SK-N-SH (cell line): ENCODE measurements around the gene ZFP90. TPM values are rescaled to one million over a fixed set of nuclear protein-coding genes. Genes with fewer than 3 reads are reported as not detected.

Source experiments
- CTCF ChIA-PET: fragments of 300-600, 350-600 bp; formaldehyde crosslinking; extraction: SDS; loops from one replicate; lab custom pipeline; 2021; lab: Yijun Ruan, JAX
- POLR2A ChIA-PET: fragments of 350-600 bp; sonication (Branson Sonifier 250); formaldehyde crosslinking; extraction: SDS; loops from one replicate; lab custom pipeline; 2020; ENCODE audit warnings: antibody characterized with exemption, inconsistent platforms; lab: Yijun Ruan, JAX
- DNase-seq: peaks from one replicate; pipeline ENCODE4 v3.0.0; 2012
- H2AFZ ChIP-seq: fragments of 200-600 bp; sonication (generic); 2 replicates; pipeline ENCODE4 v1.8.1; 2016; ENCODE audit warnings: antibody characterized with exemption, mild to moderate bottlenecking, low read depth
- H3F3A ChIP-seq: fragments of 200-600 bp; sonication (generic); replicated peaks from 2 replicates; pipeline ENCODE3; 2016; ENCODE audit warnings: antibody characterized with exemption, mild to moderate bottlenecking; ENCODE audit not compliant: insufficient read depth
- H3K27ac ChIP-seq, 2 experiments: fragments of 200-500 bp in 1 of 2; fragments of 200-600 bp in 1 of 2; sonication (Bioruptor generic) in 1 of 2; sonication (generic), shearing (Covaris generic) in 1 of 2; 2 replicates each; pipeline versions ENCODE4 v1.5.1 to v1.6.1; 2014 to 2016; ENCODE audit warnings: low read depth in 2 of 2, inconsistent platforms in 1 of 2, low read length in 1 of 2, mild to moderate bottlenecking in 1 of 2, mixed read lengths in 1 of 2
- H3K27me3 ChIP-seq: fragments of 200-600 bp; sonication (generic), shearing (Covaris generic); 2 replicates; pipeline ENCODE4 v1.6.1; 2016; ENCODE audit warnings: mixed run types; ENCODE audit not compliant: insufficient read depth
- H3K36me3 ChIP-seq, 2 experiments: fragments of 200-500 bp in 1 of 2; fragments of 200-600 bp in 1 of 2; sonication (Bioruptor generic) in 1 of 2; sonication (generic) in 1 of 2; replicated peaks in 1 of 2; 2 replicates each; pipeline versions ENCODE3 to v1.5.1; 2014 to 2016; ENCODE audit warnings: low read length in 1 of 2, mild to moderate bottlenecking in 1 of 2; ENCODE audit not compliant: insufficient read depth in 2 of 2, control insufficient read depth in 1 of 2
- H3K4me1 ChIP-seq, 2 experiments: fragments of 200-500 bp in 1 of 2; fragments of 200-600 bp in 1 of 2; sonication (Bioruptor generic) in 1 of 2; sonication (generic), shearing (Covaris generic) in 1 of 2; 2 replicates each; pipeline versions ENCODE4 v1.5.1 to v1.6.1; 2014 to 2016; ENCODE audit warnings: low read depth in 1 of 2, low read length in 1 of 2, mixed run types in 1 of 2; ENCODE audit not compliant: insufficient read depth in 2 of 2, control insufficient read depth in 1 of 2
- H3K4me2 ChIP-seq: fragments of 200-600 bp; sonication (generic), shearing (Covaris generic); 2 replicates; pipeline ENCODE4 v1.6.1; 2017; ENCODE audit warnings: mixed run types
- H3K4me3 ChIP-seq, 2 experiments: fragments of 200-500 bp in 1 of 2; fragments of 200-600 bp in 1 of 2; sonication (Bioruptor generic) in 1 of 2; sonication (generic), shearing (Covaris generic) in 1 of 2; 2 replicates each; pipeline versions ENCODE4 v1.5.1 to v1.8.1; 2014 to 2016; ENCODE audit warnings: low read depth in 2 of 2, inconsistent platforms in 1 of 2, low read length in 1 of 2, mild to moderate bottlenecking in 1 of 2, mixed read lengths in 1 of 2, moderate library complexity in 1 of 2
- H3K79me2 ChIP-seq: fragments of 200-600 bp; sonication (generic); 2 replicates; pipeline ENCODE4 v1.8.1; 2017; ENCODE audit warnings: mild to moderate bottlenecking; ENCODE audit not compliant: insufficient read depth
- H3K9ac ChIP-seq: fragments of 200-600 bp; sonication (generic); 2 replicates; pipeline ENCODE4 v1.6.1; 2017; ENCODE audit warnings: mixed run types
- H3K9me2 ChIP-seq: fragments of 200-600 bp; sonication (generic); 2 replicates; pipeline ENCODE4 v1.6.1; 2017; ENCODE audit warnings: mixed run types
- H3K9me3 ChIP-seq: fragments of 200-600 bp; sonication (generic); 2 replicates; pipeline ENCODE4 v1.6.1; 2017; ENCODE audit warnings: mixed run types, mild to moderate bottlenecking, moderate library complexity
- H4K20me1 ChIP-seq: fragments of 200-600 bp; sonication (generic); 2 replicates; pipeline ENCODE4 v1.6.1; 2017; ENCODE audit warnings: mild to moderate bottlenecking, mixed run types; ENCODE audit not compliant: insufficient read depth
- FOXM1 ChIP-seq: IDR thresholded peaks from 2 replicates; pipeline ENCODE4 v1.4.0; 2012; ENCODE audit warnings: low read depth, mild to moderate bottlenecking
- GATA2 ChIP-seq: sonication (generic); formaldehyde crosslinking; IDR thresholded peaks from 2 replicates; pipeline ENCODE4 v1.5.0; 2020; ENCODE audit warnings: mild to moderate bottlenecking, missing genetic modification reagents
- MEF2A ChIP-seq: IDR thresholded peaks from 2 replicates; pipeline ENCODE4 v1.4.0; 2012; ENCODE audit warnings: low read depth, borderline replicate concordance
- MXI1 ChIP-seq: IDR thresholded peaks from 2 replicates; pipeline ENCODE4 v1.6.1; 2012; ENCODE audit warnings: mild to moderate bottlenecking, low read depth, low read length, improper control_type of control experiment
- NFIC ChIP-seq: IDR thresholded peaks from 2 replicates; pipeline ENCODE4 v1.4.0; 2012; ENCODE audit warnings: borderline replicate concordance
- POLR2AphosphoS5 ChIP-seq: IDR thresholded peaks from 2 replicates; pipeline ENCODE4 v1.6.1; 2012; ENCODE audit warnings: low read depth, low read length
- RAD21 ChIP-seq: IDR thresholded peaks from 2 replicates; pipeline ENCODE4 v1.6.1; 2012; ENCODE audit warnings: mild to moderate bottlenecking, low read length
- SIN3A ChIP-seq: IDR thresholded peaks from 2 replicates; pipeline ENCODE4 v1.6.1; 2012; ENCODE audit warnings: low read depth, mild to moderate bottlenecking, low read length, moderate library complexity, borderline replicate concordance
- SMC3 ChIP-seq: IDR thresholded peaks from 2 replicates; pipeline ENCODE4 v1.6.1; 2012; ENCODE audit warnings: low read depth, low read length, improper control_type of control experiment
- TEAD4 ChIP-seq: IDR thresholded peaks from 2 replicates; pipeline ENCODE4 v1.4.0; 2012; ENCODE audit warnings: mild to moderate bottlenecking, borderline replicate concordance; ENCODE audit not compliant: insufficient read depth
- WGBS: methylation state at CpG from one replicate; pipeline ENCODE4 v1.1.6; 2017; ENCODE audit warnings: low lambda C conversion rate; 5-methylcytosine and 5-hydroxymethylcytosine counted together
- polyA plus RNA-seq, 3 experiments: library from polyadenylated mRNA; depleted of rRNA; stranded (reverse); fragments of >200 nt; gene quantifications; 2 replicates each; pipeline ENCODE4 v1.2.3, GENCODE V29; 2012
- TF ChIP-seq, protein P1 (sequence below): fragments of 150-350 bp; IDR thresholded peaks from 2 replicates; pipeline ENCODE4 v1.6.1; 2016; ENCODE audit warnings: mild to moderate bottlenecking, low read depth, low read length

The ZFP90 gene
- polyA plus RNA-seq, 1 of the 3 experiments (the other 2 are of a cell fraction) = 9.9 TPM

DNA sequence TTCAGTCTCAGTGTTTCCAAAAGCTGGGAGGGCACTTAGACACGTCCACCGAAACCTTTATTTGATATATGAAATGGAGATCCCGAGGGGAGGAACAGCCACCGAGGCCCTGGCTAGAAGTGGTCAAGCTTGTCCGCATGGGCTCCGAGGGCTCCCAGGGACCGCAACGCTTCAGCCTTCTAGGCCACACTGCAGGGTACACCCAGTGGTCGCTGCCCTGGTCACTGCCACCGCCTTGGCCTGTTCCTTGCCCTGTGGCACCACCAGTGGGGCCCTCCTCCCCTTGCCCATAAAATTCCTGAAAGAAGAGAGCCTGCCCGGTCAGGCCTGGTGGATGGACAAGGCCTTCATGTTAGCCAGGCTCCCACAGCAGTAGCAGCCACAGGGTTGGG lies 46.9 kb upstream of the ZFP90 start:
- H3K4me1 ChIP-seq = peaks cover 0 to 7% of the 10 kb centered on the region in 2 experiments; a peak in 1 of 4 replicates
- POLR2A ChIA-PET = no interaction called here
- no peaks in the 10 kb centered on the region for H3K9me2 ChIP-seq
- H3K27me3 ChIP-seq = no peaks in the 10 kb centered on the region; the same call in 1 of the 2 replicates
- no peaks in the 10 kb centered on the region for H3K36me3 ChIP-seq
- no peak overlapping the region for H3K4me3 ChIP-seq
- DNase-seq = no peak
- H3F3A ChIP-seq = no peaks in the 10 kb centered on the region
- H3K9ac ChIP-seq = no peak overlapping the region
- H3K27ac ChIP-seq = no peak overlapping the region
- TF ChIP-seq SIN3A (no peak), TEAD4 (no peak), GATA2 (CRISPR knock-in tag) (no peak), FOXM1 (no peak), MEF2A (no peak), SMC3 (no peak)
- TF ChIP-seq, protein P1, sequence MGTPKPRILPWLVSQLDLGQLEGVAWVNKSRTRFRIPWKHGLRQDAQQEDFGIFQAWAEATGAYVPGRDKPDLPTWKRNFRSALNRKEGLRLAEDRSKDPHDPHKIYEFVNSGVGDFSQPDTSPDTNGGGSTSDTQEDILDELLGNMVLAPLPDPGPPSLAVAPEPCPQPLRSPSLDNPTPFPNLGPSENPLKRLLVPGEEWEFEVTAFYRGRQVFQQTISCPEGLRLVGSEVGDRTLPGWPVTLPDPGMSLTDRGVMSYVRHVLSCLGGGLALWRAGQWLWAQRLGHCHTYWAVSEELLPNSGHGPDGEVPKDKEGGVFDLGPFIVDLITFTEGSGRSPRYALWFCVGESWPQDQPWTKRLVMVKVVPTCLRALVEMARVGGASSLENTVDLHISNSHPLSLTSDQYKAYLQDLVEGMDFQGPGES = no peak
- no peak overlapping the region for H3K4me2 ChIP-seq
- no peak overlapping the region for H2AFZ ChIP-seq
- no peaks in the 10 kb centered on the region for H4K20me1 ChIP-seq
- CTCF ChIA-PET = interaction anchor here (0.8 to 1.3 kb wide), 3 partner anchors 9 to 37 kb away, joined by 3 read pairs; no protein-coding TSS in a partner anchor
- no peaks in the 10 kb centered on the region for H3K9me3 ChIP-seq
- WGBS = 64% methylated on average over 11 of the region's 11 CpGs
- H3K79me2 ChIP-seq = no peaks in the 10 kb centered on the region

DNA sequence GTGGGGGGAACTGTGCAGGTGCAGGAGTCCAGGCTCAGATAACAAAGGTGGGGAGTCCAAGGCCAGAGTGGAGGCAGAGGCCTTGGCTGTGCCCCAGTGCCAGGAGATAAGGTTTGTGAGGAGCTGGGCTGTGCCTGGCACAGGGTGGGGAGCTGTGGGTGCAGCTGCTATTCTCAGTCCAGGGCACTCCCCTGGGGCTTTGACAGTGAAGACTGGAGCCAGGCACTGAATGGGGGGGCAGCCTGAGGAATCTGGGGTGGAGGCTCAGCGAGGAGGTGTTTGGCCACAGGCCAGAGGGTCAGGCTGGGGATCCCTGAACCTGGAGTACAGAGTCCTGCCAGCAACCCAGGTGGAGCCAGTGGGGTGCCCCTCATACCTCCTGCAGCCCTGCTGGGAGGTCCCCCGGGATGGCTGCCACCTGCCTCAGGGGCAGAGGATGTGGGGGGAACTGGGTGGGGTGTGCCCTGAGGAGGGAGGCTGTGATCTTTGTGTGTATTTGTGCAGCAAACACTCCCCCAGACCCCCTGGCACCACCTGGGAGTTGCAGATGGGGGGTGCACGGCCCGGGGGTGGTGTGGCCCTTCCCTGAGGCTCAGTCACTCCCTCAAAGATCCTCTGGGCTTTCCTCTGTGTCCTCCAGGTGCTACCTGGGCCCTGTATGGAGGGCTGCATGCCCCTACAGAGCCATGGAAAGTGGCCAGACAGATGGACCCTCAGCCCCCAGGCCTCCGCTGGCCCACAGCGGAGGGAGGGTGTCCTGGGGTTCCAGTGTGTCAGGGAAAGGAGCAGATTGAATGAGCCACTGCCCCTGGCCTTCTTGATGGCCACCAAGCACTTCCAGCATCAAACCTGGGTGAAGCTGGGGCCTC lies 46.3 kb upstream of the ZFP90 start:
- ChIA-PET POLR2A (interaction anchor here (0.5 kb wide), 1 partner anchor 1077 kb away, joined by 3 read pairs; the partner anchor contains the start of gene ZDHHC1), CTCF (interaction anchor here (0.6 to 1.5 kb wide), 6 partner anchors 8 to 96 kb away, joined by 3 read pairs; no protein-coding TSS in a partner anchor)
- DNase-seq = no peak
- H3K9me3 ChIP-seq = no peaks in the 10 kb centered on the region
- no peaks in the 10 kb centered on the region for H3K79me2 ChIP-seq
- H3K9ac ChIP-seq = no peak overlapping the region
- no peaks in the 10 kb centered on the region; the same call in 1 of the 2 replicates for H3K27me3 ChIP-seq
- H4K20me1 ChIP-seq = no peaks in the 10 kb centered on the region
- no peaks in the 10 kb centered on the region for H3K9me2 ChIP-seq
- no peaks in the 10 kb centered on the region for H3F3A ChIP-seq
- no peak for TF ChIP-seq SMC3
- TF ChIP-seq POLR2AphosphoS5 = no peak
- no peak for TF ChIP-seq NFIC
- no peak for TF ChIP-seq RAD21
- TF ChIP-seq, protein P1 = no peak
- no peak for TF ChIP-seq MXI1
- no peak overlapping the region for H3K4me2 ChIP-seq
- H2AFZ ChIP-seq = no peak overlapping the region
- WGBS = no CpG with 5 or more reads among the region's 6 CpGs
- no peak overlapping the region for H3K4me3 ChIP-seq
- H3K4me1 ChIP-seq = peaks cover 0 to 10% of the 10 kb centered on the region in 2 experiments; a peak in 1 of 4 replicates
- no peak overlapping the region for H3K27ac ChIP-seq
- no peaks in the 10 kb centered on the region for H3K36me3 ChIP-seq
